GM18502 (cell line): ENCODE results near the gene PRPH.
"Not testable (repeated sequence)": the region's sequence is repeated elsewhere in the genome, so short reads cannot be mapped to it uniquely, and the experiment has no call there.

Source experiments
- ATAC-seq: cut with Tn5 transposase; IDR thresholded peaks from one replicate; pipeline ENCODE4 v1.9.1; 2021; ENCODE audit warnings: mild to moderate bottlenecking; ENCODE audit not compliant: unreplicated experiment, poor library complexity

PRPH gene

GRCh38 chr12:49295082-49295936 lies at the start of gene PRPH:
Gene PRPH, plus strand, starts transcription at chr12:49295147. Its CDS starts 54 bp downstream, at chr12:49295201.
- no peak for ATAC-seq

- no peak for ATAC-seq
Observed at GRCh38 chr12:49251357-49251756, 43.6 kb upstream of the PRPH start.

GRCh38 chr12:49253033-49253623 lies 41.8 kb upstream of the PRPH start:
- ATAC-seq: no peak

GRCh38 chr12:49255456-49255855 lies 39.5 kb upstream of the PRPH start:
- not testable (repeated sequence) for ATAC-seq

GRCh38 chr12:49255857-49256637 lies 38.9 kb upstream of the PRPH start:
- no peak for ATAC-seq

- not testable (repeated sequence) for ATAC-seq
Observed at GRCh38 chr12:49257508-49258184, 37.3 kb upstream of the PRPH start.

GRCh38 chr12:49259452-49259851 lies 35.5 kb upstream of the PRPH start:
- no peak for ATAC-seq

- no peak for ATAC-seq
Observed at GRCh38 chr12:49260166-49260565, 34.8 kb upstream of the PRPH start.

GRCh38 chr12:49260571-49261363 lies 34.2 kb upstream of the PRPH start:
- ATAC-seq: no peak

GRCh38 chr12:49261721-49262120 lies 33.2 kb upstream of the PRPH start:
- no peak for ATAC-seq

- ATAC-seq: no peak
Observed at GRCh38 chr12:49263400-49263763, 31.6 kb upstream of the PRPH start.

GRCh38 chr12:49264466-49264872 lies 30.5 kb upstream of the PRPH start:
- peak; percentile 31 for ATAC-seq

GRCh38 chr12:49264873-49265792 lies 29.8 kb upstream of the PRPH start, which contains the start of gene TUBA1C:
Gene TUBA1C, plus strand, starts transcription at chr12:49265082. Its CDS starts 100 bp downstream, at chr12:49265182.
- peak; percentile 85 for ATAC-seq

GRCh38 chr12:49269191-49269590 lies 25.8 kb upstream of the PRPH start:
- not testable (repeated sequence) for ATAC-seq

- no peak for ATAC-seq
Observed at GRCh38 chr12:49272790-49273725, 21.9 kb upstream of the PRPH start.

- no peak for ATAC-seq
Observed at GRCh38 chr12:49273726-49274395, 21.1 kb upstream of the PRPH start.
